Caco-2 (cell line): ENCODE data around the gene NIM1K. TPM values are rescaled to one million over a fixed set of nuclear protein-coding genes. Genes with fewer than 3 reads are reported as not detected.

Experiments
- BruUV-seq: library from RNA; stranded (reverse); fragments of 400-500 nt; replicated peaks from 2 replicates; lab custom pipeline; 2021; lab: Mats Ljungman, UMichigan
- CTCF ChIA-PET: fragments of 300-600 bp; sonication (Branson Sonifier 250); formaldehyde crosslinking; loops from one replicate; lab custom pipeline; 2022; ENCODE audit warnings: antibody characterized with exemption; lab: Charles Lee
- POLR2A ChIA-PET: fragments of 300-600 bp; sonication (Branson Sonifier 250); formaldehyde crosslinking; loops from one replicate; lab custom pipeline; 2022; ENCODE audit warnings: antibody characterized with exemption; lab: Charles Lee
- DNase-seq, 2 experiments: peaks; one replicate each; pipeline versions ENCODE4 v3.0.0 to v3.0.0-alpha.2; 2020 to 2022
- H3K27me3 ChIP-seq: replicated peaks from 2 replicates; pipeline ENCODE4 v1.6.0; 2011; ENCODE audit warnings: low read length; ENCODE audit not compliant: control insufficient read depth, insufficient read depth
- H3K36me3 ChIP-seq: 2 replicates; pipeline ENCODE4 v1.5.1; 2011; ENCODE audit warnings: low read length; ENCODE audit not compliant: control insufficient read depth, insufficient read depth
- H3K4me1 ChIP-seq: fragments of 250-450 bp; sonication (Bioruptor Pico); 2 replicates; pipeline ENCODE4 v1.5.1; 2020; ENCODE audit warnings: mild to moderate bottlenecking
- H3K4me3 ChIP-seq: 2 replicates; pipeline ENCODE4 v1.5.1; 2011; ENCODE audit warnings: low read depth, mild to moderate bottlenecking, control low read depth, low read length
- H3K9me3 ChIP-seq: fragments of 250-450 bp; sonication (Bioruptor Pico); 2 replicates; pipeline ENCODE4 v1.5.1; 2020; ENCODE audit warnings: mild to moderate bottlenecking, moderate library complexity
- H3K27ac Mint-ChIP-seq: one replicate; pipeline ENCODE4 v1.8.0; 2022; ENCODE audit warnings: mixed read lengths; ENCODE audit not compliant: unreplicated experiment
- H3K27me3 Mint-ChIP-seq: one replicate; pipeline ENCODE4 v1.8.0; 2022; ENCODE audit warnings: mixed read lengths; ENCODE audit not compliant: insufficient read depth, unreplicated experiment
- H3K36me3 Mint-ChIP-seq: one replicate; pipeline ENCODE4 v1.8.0; 2022; ENCODE audit warnings: mild to moderate bottlenecking, mixed read lengths; ENCODE audit not compliant: insufficient read depth, unreplicated experiment
- H3K4me1 Mint-ChIP-seq: one replicate; pipeline ENCODE4 v1.8.0; 2022; ENCODE audit warnings: low read depth, mixed read lengths; ENCODE audit not compliant: unreplicated experiment
- H3K4me3 Mint-ChIP-seq: one replicate; pipeline ENCODE4 v1.8.0; 2022; ENCODE audit warnings: mild to moderate bottlenecking, moderate library complexity, mixed read lengths; ENCODE audit not compliant: unreplicated experiment
- H3K9me3 Mint-ChIP-seq: one replicate; pipeline ENCODE4 v1.8.0; 2022; ENCODE audit warnings: mixed read lengths; ENCODE audit not compliant: unreplicated experiment
- intact Hi-C: fragments of 100-400 bp; cut with micrococcal nuclease; formaldehyde crosslinking; loops from one replicate; pipeline ENCODE4 v1.10.0; 2022; ENCODE audit not compliant: unreplicated experiment
- total RNA-seq: library from RNA; stranded (reverse); gene quantifications from 2 replicates; pipeline ENCODE4 v1.2.3, GENCODE V29; 2022
- TF ChIP-seq, protein P1 (sequence below), 2 experiments: fragments of 200-600 bp in 1 of 2; IDR thresholded peaks; 1 replicate in 1 of 2; 2 replicates in 1 of 2; pipeline versions ENCODE4 v1.5.1 to v1.8.0; 2011 to 2022; ENCODE audit warnings: antibody characterized with exemption in 1 of 2, control low read depth in 1 of 2, inconsistent platforms in 1 of 2, low read depth in 1 of 2, low read length in 1 of 2, mild to moderate bottlenecking in 1 of 2, moderate library complexity in 1 of 2; ENCODE audit not compliant: insufficient read depth in 1 of 2, severe bottlenecking in 1 of 2, unreplicated experiment in 1 of 2

Gene NIM1K
- total RNA-seq, 1 experiment from 2014 or later: not detected

GRCh38 chr5:43236653-43237355 lies 44.8 kb downstream of the NIM1K start:
- DNase-seq: no peak
- no TSS peak for BruUV-seq
- H3K36me3 Mint-ChIP-seq: no peaks in the 10 kb centered on the region
- H3K36me3 ChIP-seq: no peaks in the 10 kb centered on the region
- no peaks in the 10 kb centered on the region for H3K4me1 Mint-ChIP-seq
- no peak overlapping the region for H3K4me3 ChIP-seq
- H3K9me3 Mint-ChIP-seq: no peaks in the 10 kb centered on the region
- POLR2A ChIA-PET: no interaction called here
- peaks cover 7% of the 10 kb centered on the region for H3K27me3 Mint-ChIP-seq
- no peaks in the 10 kb centered on the region for H3K4me1 ChIP-seq
- TF ChIP-seq, protein P1, sequence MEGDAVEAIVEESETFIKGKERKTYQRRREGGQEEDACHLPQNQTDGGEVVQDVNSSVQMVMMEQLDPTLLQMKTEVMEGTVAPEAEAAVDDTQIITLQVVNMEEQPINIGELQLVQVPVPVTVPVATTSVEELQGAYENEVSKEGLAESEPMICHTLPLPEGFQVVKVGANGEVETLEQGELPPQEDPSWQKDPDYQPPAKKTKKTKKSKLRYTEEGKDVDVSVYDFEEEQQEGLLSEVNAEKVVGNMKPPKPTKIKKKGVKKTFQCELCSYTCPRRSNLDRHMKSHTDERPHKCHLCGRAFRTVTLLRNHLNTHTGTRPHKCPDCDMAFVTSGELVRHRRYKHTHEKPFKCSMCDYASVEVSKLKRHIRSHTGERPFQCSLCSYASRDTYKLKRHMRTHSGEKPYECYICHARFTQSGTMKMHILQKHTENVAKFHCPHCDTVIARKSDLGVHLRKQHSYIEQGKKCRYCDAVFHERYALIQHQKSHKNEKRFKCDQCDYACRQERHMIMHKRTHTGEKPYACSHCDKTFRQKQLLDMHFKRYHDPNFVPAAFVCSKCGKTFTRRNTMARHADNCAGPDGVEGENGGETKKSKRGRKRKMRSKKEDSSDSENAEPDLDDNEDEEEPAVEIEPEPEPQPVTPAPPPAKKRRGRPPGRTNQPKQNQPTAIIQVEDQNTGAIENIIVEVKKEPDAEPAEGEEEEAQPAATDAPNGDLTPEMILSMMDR (IDR thresholded peaks at IDR 0.05; ENCODE audit: insufficient read depth in 1 of 2, low read depth in 1 of 2, low read length in 1 of 2, severe bottlenecking in 1 of 2, unreplicated experiment in 1 of 2): no peak
- H3K9me3 ChIP-seq: no peaks in the 10 kb centered on the region
- no peaks in the 10 kb centered on the region for H3K27me3 ChIP-seq
- CTCF ChIA-PET: no interaction called here
- intact Hi-C loops: no loop called here
- H3K27ac Mint-ChIP-seq: no peak overlapping the region
- no peak overlapping the region for H3K4me3 Mint-ChIP-seq

GRCh38 chr5:43242196-43242595 lies 50.2 kb downstream of the NIM1K start:
- intact Hi-C loops: no loop called here
- ChIA-PET POLR2A (no interaction called here), CTCF (no interaction called here)
- no TSS peak for BruUV-seq
- Mint-ChIP-seq H3K4me1 (no peaks in the 10 kb centered on the region), H3K27ac (no peak overlapping the region), H3K9me3 (no peaks in the 10 kb centered on the region), H3K27me3 (peaks cover 11% of the 10 kb centered on the region), H3K36me3 (no peaks in the 10 kb centered on the region), H3K4me3 (no peak overlapping the region)
- DNase-seq: no peak
- TF ChIP-seq, protein P1 (IDR thresholded peaks at IDR 0.05; ENCODE audit: insufficient read depth in 1 of 2, low read depth in 1 of 2, low read length in 1 of 2, severe bottlenecking in 1 of 2, unreplicated experiment in 1 of 2): no peak
- no peaks in the 10 kb centered on the region for H3K4me1 ChIP-seq
- no peaks in the 10 kb centered on the region for H3K27me3 ChIP-seq
- no peak overlapping the region for H3K4me3 ChIP-seq
- no peaks in the 10 kb centered on the region for H3K9me3 ChIP-seq
- H3K36me3 ChIP-seq: no peaks in the 10 kb centered on the region

GRCh38 chr5:43243270-43243669 lies 51.2 kb downstream of the NIM1K start:
- intact Hi-C loops: no loop called here
- H3K27me3 ChIP-seq: no peaks in the 10 kb centered on the region
- no peaks in the 10 kb centered on the region for H3K4me1 Mint-ChIP-seq
- no TSS peak for BruUV-seq
- ChIA-PET CTCF (no interaction called here), POLR2A (no interaction called here)
- no peak overlapping the region for H3K27ac Mint-ChIP-seq
- no peak overlapping the region for H3K4me3 Mint-ChIP-seq
- H3K4me1 ChIP-seq: no peaks in the 10 kb centered on the region
- H3K9me3 ChIP-seq: no peaks in the 10 kb centered on the region
- TF ChIP-seq, protein P1 (IDR thresholded peaks at IDR 0.05; ENCODE audit: insufficient read depth in 1 of 2, low read depth in 1 of 2, low read length in 1 of 2, severe bottlenecking in 1 of 2, unreplicated experiment in 1 of 2): no peak
- no peaks in the 10 kb centered on the region for H3K36me3 Mint-ChIP-seq
- no peak overlapping the region for H3K4me3 ChIP-seq
- no peak for DNase-seq
- H3K9me3 Mint-ChIP-seq: no peaks in the 10 kb centered on the region
- H3K27me3 Mint-ChIP-seq: peaks cover 11% of the 10 kb centered on the region
- no peaks in the 10 kb centered on the region for H3K36me3 ChIP-seq
